Measurements from ENCODE around the gene KCNC4. TPM values are rescaled to one million over a fixed set of nuclear protein-coding genes. Genes with fewer than 3 reads are reported as not detected.

The KCNC4 gene
- total RNA-seq, 1 donor from 2014 or later = 5.9 TPM

DNA sequence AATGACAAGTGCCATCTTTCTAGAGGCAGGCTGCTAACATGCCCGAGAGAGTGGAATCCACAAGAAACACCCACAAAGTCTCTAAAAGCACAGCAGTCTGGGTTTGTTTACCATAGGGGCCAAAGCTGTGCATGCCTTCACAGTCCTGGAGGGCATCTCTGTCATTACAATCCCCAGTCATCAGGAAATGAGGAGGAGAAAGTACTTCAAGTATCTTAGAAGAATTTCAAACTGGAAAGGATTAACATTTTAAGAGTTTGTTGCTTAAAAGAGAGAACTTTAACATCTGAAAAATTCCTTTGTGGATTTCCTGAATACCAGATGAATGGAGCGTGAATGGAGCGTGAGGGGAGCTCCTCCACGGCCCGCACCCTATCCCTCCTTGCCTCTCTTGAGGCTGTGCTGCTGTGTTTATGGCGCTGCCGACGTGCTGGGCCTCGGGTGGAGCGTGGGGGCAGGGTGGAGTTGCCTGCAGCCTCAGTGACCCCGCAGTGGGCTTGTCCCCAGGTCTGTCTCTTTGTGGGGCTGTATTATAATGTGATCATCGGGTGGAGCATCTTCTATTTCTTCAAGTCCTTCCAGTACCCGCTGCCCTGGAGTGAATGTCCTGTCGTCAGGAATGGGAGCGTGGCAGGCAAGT is 36.5 kb upstream of the KCNC4 start:
- no peaks in the 10 kb centered on the region for H3K4me1 Mint-ChIP-seq
- H3K27me3 Mint-ChIP-seq (ENCODE audit: low read depth) = peaks cover 10% of the 10 kb centered on the region
- no peak overlapping the region for H3K4me3 Mint-ChIP-seq
- peak overlapping the region; percentile 71 for H3K27ac Mint-ChIP-seq (ENCODE audit: unreplicated experiment)
- no peaks in the 10 kb centered on the region for H3K9me3 Mint-ChIP-seq
- TF ChIP-seq, protein P1, sequence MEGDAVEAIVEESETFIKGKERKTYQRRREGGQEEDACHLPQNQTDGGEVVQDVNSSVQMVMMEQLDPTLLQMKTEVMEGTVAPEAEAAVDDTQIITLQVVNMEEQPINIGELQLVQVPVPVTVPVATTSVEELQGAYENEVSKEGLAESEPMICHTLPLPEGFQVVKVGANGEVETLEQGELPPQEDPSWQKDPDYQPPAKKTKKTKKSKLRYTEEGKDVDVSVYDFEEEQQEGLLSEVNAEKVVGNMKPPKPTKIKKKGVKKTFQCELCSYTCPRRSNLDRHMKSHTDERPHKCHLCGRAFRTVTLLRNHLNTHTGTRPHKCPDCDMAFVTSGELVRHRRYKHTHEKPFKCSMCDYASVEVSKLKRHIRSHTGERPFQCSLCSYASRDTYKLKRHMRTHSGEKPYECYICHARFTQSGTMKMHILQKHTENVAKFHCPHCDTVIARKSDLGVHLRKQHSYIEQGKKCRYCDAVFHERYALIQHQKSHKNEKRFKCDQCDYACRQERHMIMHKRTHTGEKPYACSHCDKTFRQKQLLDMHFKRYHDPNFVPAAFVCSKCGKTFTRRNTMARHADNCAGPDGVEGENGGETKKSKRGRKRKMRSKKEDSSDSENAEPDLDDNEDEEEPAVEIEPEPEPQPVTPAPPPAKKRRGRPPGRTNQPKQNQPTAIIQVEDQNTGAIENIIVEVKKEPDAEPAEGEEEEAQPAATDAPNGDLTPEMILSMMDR (conservative IDR thresholded peaks at IDR 0.05) = no peak
- no peak for DNase-seq (ENCODE audit: low read depth, low spot score)
- H3K36me3 Mint-ChIP-seq (ENCODE audit: low read depth) = no peaks in the 10 kb centered on the region

DNA sequence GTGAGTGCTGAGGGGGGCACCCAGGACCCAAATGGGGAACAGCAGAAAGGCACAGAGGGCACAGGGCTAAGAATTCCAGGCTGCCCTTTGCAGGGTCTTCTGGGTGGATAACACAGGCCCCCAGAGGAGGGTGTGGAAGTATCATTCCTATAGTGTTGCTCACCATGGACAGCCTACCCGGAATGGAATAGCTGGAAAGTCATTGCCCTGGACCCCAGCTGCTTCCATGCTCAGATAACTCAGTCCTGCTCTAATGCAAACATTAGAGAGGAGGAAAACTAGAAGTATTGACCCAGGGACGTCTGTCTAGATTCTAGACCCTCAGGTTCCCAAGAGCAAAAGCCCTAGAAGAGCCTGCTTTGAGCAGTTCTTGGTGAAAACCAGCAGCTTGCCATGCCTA is 35.2 kb upstream of the KCNC4 start:
- Mint-ChIP-seq H3K27ac (ENCODE audit: unreplicated experiment) (no peak overlapping the region), H3K9me3 (no peaks in the 10 kb centered on the region), H3K4me3 (no peak overlapping the region), H3K4me1 (no peaks in the 10 kb centered on the region), H3K36me3 (ENCODE audit: low read depth) (no peaks in the 10 kb centered on the region), H3K27me3 (ENCODE audit: low read depth) (peaks cover 8% of the 10 kb centered on the region)
- no peak for DNase-seq (ENCODE audit: low read depth, low spot score)
- TF ChIP-seq, protein P1 (conservative IDR thresholded peaks at IDR 0.05) = no peak

DNA sequence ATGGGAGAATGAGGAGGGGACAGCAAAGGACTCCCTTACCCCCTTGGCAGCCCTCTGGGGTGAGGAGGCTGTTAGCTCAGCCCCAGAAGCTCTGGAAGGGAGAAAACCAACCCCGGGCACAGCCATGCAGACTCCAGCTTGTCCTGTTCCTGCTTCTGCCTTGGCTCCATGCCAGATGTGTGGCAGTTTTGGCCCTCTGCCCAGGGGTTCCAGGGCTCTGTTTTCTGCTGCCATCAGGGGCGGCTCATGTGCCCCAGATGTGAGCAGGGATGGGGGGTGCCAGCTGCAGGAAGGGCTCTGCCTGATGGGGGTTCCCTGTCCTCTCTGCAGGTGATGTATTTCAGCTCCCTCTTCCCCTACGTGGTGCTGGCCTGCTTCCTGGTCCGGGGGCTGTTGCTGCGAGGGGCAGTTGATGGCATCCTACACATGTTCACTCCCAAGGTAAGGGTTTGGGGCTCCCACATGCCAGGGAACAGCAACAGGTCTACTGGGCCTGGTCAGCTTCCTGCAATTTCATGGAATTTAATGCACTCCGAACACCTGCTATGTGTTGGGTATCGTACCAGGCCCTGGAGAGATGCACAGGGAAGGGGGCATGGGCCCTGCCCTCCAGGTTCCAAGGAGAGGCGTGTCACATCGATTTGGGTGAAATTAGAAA is 33.7 kb upstream of the KCNC4 start:
- H3K27ac Mint-ChIP-seq (ENCODE audit: unreplicated experiment) = no peak overlapping the region
- TF ChIP-seq, protein P1 (conservative IDR thresholded peaks at IDR 0.05) = no peak
- H3K4me1 Mint-ChIP-seq = no peaks in the 10 kb centered on the region
- H3K4me3 Mint-ChIP-seq = no peak overlapping the region
- no peaks in the 10 kb centered on the region for H3K36me3 Mint-ChIP-seq (ENCODE audit: low read depth)
- no peak for DNase-seq (ENCODE audit: low read depth, low spot score)
- no peaks in the 10 kb centered on the region for H3K9me3 Mint-ChIP-seq
- H3K27me3 Mint-ChIP-seq (ENCODE audit: low read depth) = peaks cover 8% of the 10 kb centered on the region

DNA sequence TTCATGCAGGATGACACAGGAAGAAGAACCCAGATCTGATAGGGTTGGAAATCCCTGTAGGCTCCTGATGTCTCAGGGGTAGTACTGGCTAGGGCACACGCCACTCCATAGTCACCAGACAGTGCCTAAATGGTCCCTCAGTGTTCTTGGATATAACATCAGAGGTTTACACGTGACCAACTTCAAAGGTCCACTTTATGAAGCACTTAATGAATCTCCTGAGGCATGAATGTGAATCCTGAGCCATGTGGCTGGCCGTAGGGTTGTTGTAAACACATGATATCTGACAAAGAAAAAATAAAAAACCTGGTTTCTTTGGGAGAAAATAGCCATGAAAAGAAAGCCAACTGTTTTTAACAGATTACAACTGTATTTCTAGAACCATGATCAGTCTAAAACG is 32.3 kb upstream of the KCNC4 start:
- Mint-ChIP-seq H3K4me1 (no peaks in the 10 kb centered on the region), H3K9me3 (no peaks in the 10 kb centered on the region), H3K27me3 (ENCODE audit: low read depth) (peaks cover 8% of the 10 kb centered on the region), H3K36me3 (ENCODE audit: low read depth) (no peaks in the 10 kb centered on the region), H3K4me3 (no peak overlapping the region), H3K27ac (ENCODE audit: unreplicated experiment) (no peak overlapping the region)
- TF ChIP-seq, protein P1 (conservative IDR thresholded peaks at IDR 0.05) = no peak
- DNase-seq (ENCODE audit: low read depth, low spot score) = no peak

DNA sequence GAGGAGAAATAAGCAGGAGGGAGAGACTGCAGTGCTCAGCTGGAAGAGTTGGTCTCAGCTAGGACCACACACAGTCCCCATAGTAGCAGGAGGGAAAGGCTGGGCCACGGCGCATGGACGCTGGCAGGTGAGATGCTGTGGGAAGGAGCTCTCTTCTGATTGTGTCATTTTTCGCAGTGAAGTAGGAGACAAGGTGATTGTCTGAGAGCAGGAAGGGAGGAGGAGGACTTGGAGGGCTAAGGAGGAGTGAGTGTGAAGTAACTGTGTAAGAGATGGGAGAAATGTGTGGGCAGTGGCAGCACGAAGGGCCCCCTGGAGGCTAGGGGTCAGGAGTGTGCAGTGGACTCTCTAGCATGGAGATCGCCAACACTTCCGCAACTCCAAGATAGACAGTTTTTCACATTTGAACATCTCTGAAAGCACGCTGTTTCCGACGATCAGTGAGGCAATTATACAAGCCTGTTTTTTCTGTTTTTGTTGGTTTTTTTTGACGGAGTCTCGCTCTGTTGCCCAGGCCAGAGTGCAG is 26.4 kb upstream of the KCNC4 start:
- no peak overlapping the region for H3K27ac Mint-ChIP-seq (ENCODE audit: unreplicated experiment)
- H3K36me3 Mint-ChIP-seq (ENCODE audit: low read depth) = no peaks in the 10 kb centered on the region
- DNase-seq (ENCODE audit: low read depth, low spot score) = no peak
- no peaks in the 10 kb centered on the region for H3K9me3 Mint-ChIP-seq
- no peak overlapping the region for H3K4me3 Mint-ChIP-seq
- H3K27me3 Mint-ChIP-seq (ENCODE audit: low read depth) = peaks cover 20% of the 10 kb centered on the region
- TF ChIP-seq, protein P1 (conservative IDR thresholded peaks at IDR 0.05) = no peak
- H3K4me1 Mint-ChIP-seq = peaks cover 10% of the 10 kb centered on the region

Data from neural crest cell (in vitro differentiated cells).